ENCODE measurements around the gene CEP112.

- TF ChIP-seq CTCF (IDR thresholded peaks at IDR 0.05) (no peak), POLR2A (IDR thresholded peaks at IDR 0.05) (no peak)
Observed at GRCh38 chr17:66142428-66142827, 49.5 kb downstream of the CEP112 start.

Measured in vagina (tissue), 2 donors.